ENCODE data around the gene DMRTC2.

The DMRTC2 gene

DNA sequence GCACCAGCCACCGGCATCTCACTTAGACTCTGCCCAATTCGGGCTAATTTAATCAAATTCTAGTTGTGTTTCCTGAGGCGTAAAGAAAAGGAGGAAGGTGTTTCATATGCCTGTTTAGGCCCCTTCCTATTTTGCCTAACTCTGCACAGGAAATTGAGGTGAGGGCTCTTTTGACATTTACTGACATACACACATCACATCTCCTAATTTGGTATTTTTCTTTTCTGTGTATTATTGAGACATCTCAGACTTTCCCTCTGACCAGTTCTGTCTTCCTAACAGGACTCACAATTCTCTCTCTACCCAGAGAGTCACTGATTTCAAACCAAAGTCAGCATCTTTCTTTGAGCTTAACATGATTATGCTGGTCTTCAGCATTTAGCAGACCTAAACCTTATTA lies 40.5 kb upstream of the DMRTC2 start:
- DNase-seq (ENCODE audit: insufficient read length, low spot score) (no peak), FAIRE-seq (no peak)
- TF ChIP-seq, protein P1, sequence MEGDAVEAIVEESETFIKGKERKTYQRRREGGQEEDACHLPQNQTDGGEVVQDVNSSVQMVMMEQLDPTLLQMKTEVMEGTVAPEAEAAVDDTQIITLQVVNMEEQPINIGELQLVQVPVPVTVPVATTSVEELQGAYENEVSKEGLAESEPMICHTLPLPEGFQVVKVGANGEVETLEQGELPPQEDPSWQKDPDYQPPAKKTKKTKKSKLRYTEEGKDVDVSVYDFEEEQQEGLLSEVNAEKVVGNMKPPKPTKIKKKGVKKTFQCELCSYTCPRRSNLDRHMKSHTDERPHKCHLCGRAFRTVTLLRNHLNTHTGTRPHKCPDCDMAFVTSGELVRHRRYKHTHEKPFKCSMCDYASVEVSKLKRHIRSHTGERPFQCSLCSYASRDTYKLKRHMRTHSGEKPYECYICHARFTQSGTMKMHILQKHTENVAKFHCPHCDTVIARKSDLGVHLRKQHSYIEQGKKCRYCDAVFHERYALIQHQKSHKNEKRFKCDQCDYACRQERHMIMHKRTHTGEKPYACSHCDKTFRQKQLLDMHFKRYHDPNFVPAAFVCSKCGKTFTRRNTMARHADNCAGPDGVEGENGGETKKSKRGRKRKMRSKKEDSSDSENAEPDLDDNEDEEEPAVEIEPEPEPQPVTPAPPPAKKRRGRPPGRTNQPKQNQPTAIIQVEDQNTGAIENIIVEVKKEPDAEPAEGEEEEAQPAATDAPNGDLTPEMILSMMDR (IDR thresholded peaks at IDR 0.05; ENCODE audit: insufficient read depth, missing control alignments): no peak

DNA sequence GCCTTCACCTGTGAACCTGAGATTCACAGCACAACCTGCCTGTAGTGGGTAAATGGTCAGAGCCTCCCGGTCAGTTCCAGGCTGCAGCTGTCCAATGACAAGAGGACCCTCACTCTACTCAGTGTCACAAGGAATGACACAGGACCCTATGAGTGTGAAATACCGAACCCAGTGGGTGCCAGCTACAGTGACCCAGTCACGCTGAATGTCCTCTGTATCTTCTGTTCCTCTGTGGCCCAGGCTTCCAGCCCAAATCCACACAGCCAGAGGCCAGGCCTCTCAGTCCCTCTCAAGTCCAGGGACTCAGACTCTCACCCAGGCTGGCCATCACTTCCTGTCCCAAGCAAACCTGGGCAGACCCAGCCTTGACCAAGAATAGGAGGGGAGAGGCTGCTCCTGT lies 37.7 kb upstream of the DMRTC2 start:
- DNase-seq (ENCODE audit: insufficient read length, low spot score): no peak
- no peak for FAIRE-seq
- TF ChIP-seq, protein P1 (IDR thresholded peaks at IDR 0.05; ENCODE audit: insufficient read depth, missing control alignments): no peak

DNA sequence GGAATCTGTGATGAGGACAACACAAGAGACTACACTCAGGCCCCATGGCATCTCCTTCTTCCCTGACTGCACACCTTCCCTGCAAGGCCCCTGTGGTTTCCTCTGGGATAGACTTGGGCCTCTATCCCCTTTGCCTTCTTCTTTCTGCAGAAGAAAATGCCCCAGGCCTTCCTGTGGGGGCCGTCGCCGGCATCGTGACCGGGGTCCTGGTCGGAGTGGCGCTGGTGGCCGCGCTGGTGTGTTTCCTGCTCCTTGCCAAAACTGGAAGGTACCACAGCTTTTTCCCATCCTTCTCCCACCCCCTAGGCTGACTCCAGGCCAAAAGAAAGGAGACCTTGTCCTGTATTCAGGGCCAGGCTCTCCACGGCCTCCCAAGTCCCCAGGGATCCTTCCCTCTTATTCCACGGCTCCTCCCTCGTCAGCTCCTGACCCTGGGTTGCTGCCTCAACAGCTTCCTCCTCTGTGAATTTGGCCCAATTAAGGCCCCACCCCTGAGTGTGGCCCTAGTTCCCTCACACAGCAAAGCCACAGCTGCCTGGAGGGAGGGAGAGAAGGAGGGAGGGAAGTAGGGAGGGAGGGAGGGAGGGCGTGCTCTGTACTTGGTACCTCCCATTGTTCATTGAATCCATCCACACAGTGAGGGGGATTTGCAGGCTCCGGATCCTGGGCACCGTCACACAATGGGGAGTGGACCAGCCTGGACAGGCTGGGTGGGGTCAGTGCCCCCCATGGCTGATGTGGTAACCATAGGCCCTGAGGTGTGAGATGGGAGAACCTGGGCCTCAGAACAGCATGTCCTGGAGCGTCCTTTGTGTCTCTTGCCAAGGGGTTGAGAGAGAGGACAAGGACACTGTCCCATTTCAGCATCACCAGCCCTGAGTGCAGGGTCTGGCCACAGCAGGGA lies 35.9 kb upstream of the DMRTC2 start:
- no peak for FAIRE-seq
- no peak for DNase-seq (ENCODE audit: insufficient read length, low spot score)
- TF ChIP-seq, protein P1 (IDR thresholded peaks at IDR 0.05; ENCODE audit: insufficient read depth, missing control alignments): no peak

DNA sequence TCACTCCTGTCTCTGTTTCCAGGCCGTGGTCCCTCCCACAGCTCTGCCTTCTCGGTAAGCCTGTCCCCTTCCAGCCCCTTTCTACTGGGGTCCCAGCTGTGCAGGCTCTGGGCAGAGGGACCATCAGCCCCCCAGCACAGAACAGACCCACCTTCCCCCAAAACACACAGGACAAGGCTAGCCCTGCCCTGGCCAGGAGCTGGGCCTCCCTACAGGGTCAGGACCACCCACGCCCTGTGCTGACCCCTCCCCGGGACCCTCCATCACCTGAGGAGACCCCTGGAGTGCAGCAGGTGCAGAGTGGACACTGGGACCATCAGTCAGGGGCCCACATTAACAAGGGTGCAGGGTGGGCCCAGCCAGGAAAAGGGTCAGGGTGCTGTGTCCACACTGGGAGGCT lies 34.5 kb upstream of the DMRTC2 start:
- TF ChIP-seq, protein P1 (IDR thresholded peaks at IDR 0.05; ENCODE audit: insufficient read depth, missing control alignments): no peak
- DNase-seq (ENCODE audit: insufficient read length, low spot score) (no peak), FAIRE-seq (no peak)

DNA sequence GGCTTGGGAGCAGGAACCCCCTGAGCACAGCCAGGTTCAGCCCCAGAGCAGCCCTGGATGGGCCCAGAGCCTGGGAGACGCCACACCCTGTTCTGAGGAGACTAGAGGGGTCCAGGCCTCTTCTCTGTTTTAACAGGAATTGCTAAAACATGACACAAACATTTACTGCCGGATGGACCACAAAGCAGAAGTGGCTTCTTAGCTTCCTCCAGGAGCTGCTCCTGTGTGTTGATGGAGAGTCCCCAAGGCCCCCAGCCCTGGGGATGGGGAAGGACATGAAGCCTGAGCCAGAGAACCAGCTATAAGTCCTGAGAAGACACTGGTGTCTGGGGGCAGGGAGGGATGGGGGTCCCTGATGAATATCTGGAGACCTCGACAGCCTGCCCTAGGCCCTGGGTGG lies 33.8 kb upstream of the DMRTC2 start:
- no peak for FAIRE-seq
- DNase-seq (ENCODE audit: insufficient read length, low spot score): no peak
- TF ChIP-seq, protein P1 (IDR thresholded peaks at IDR 0.05; ENCODE audit: insufficient read depth, missing control alignments): no peak

DNA sequence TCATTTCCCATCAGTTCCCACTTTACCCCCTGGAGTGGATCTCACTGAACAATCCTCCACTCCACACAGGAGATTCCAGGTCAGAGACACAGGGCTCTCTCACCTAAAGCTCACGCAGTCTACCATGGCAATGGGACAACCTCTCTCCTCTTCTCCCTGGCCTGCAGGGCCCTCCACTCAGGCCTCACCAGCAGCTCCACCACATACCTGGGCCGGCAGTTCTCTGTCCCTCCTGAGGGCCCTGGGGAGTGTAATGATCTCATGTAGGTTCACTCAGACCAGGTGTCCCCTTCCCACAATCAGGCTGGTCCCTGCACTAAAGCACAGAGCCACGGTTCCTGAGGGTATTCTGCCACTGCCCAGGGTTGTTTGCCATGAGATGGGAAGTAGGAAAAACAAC lies 32.9 kb upstream of the DMRTC2 start:
- FAIRE-seq: no peak
- DNase-seq (ENCODE audit: insufficient read length, low spot score): no peak
- TF ChIP-seq, protein P1 (IDR thresholded peaks at IDR 0.05; ENCODE audit: insufficient read depth, missing control alignments): no peak

DNA sequence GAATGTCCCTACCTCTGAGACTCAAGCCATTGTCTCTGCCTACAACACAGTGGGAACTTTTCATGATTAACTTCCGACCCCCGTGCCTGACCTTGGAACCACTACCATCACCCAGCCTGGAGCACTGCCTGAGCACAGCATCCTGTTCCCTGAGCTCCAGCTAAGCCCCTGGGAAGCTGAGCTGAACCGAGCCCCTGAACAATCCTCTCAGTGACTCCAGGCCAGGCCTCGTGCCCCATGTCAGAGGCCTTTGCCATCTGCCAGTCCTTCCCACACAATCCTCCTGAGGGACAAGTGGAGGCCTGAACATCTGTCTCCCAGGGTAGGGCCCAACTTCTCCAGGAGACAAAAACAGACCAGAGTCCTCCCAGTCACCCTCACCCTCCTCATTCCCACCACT lies 30.9 kb upstream of the DMRTC2 start:
- FAIRE-seq: no peak
- TF ChIP-seq, protein P1 (IDR thresholded peaks at IDR 0.05; ENCODE audit: insufficient read depth, missing control alignments): no peak
- no peak for DNase-seq (ENCODE audit: insufficient read length, low spot score)

All from D721Med (cell line).